CD8-positive, alpha-beta memory T cell (primary cell): ENCODE measurements around the gene SERINC2. TPM values are rescaled to one million over a fixed set of nuclear protein-coding genes. Genes with fewer than 3 reads are reported as not detected.
"Not testable (repeated sequence)": the region's sequence is repeated elsewhere in the genome, so short reads cannot be mapped to it uniquely, and the experiment has no call there.

ENCODE experiments used
- CTCF ChIA-PET: fragments of 350-600 bp; sonication (Branson Sonifier 250); formaldehyde crosslinking; loops from one replicate; lab custom pipeline; 2021; ENCODE audit warnings: antibody characterized with exemption; lab: Charles Lee
- POLR2A ChIA-PET: fragments of 350-600 bp; sonication (Branson Sonifier 250); formaldehyde crosslinking; loops from one replicate; lab custom pipeline; 2021; ENCODE audit warnings: antibody characterized with exemption; lab: Charles Lee
- DNase-seq, 5 donors: peaks; one replicate each; pipeline versions ENCODE4 v3.0.0 to v3.0.0-alpha.2; 2020 to 2022; ENCODE audit warnings: mixed read lengths in 1 of 5
- H3K27ac ChIP-seq: one replicate; pipeline ENCODE4 v1.7.0; 2013; ENCODE audit warnings: low read depth, mild to moderate bottlenecking, low read length, moderate library complexity
- H3K27me3 ChIP-seq: 2 replicates; pipeline ENCODE4 v1.7.0; 2013; ENCODE audit warnings: low read length, mild to moderate bottlenecking; ENCODE audit not compliant: insufficient read depth, poor library complexity, severe bottlenecking
- H3K36me3 ChIP-seq: 2 replicates; pipeline ENCODE4 v1.7.0; 2013; ENCODE audit warnings: mild to moderate bottlenecking, low read length, moderate library complexity; ENCODE audit not compliant: insufficient read depth
- H3K4me1 ChIP-seq: 2 replicates; pipeline ENCODE4 v1.7.0; 2013; ENCODE audit warnings: mild to moderate bottlenecking, low read length, moderate library complexity; ENCODE audit not compliant: insufficient read depth
- H3K4me3 ChIP-seq: 2 replicates; pipeline ENCODE4 v1.7.0; 2013; ENCODE audit warnings: mild to moderate bottlenecking, low read length
- H3K9me3 ChIP-seq: 2 replicates; pipeline ENCODE4 v1.7.0; 2013; ENCODE audit warnings: mild to moderate bottlenecking, low read length
- H3K27ac Mint-ChIP-seq, 8 donors: one replicate each; pipeline ENCODE4 v1.8.0; 2020 to 2021; ENCODE audit warnings: mixed read lengths in 8 of 8, mild to moderate bottlenecking in 6 of 8, inconsistent platforms in 3 of 8, moderate library complexity in 3 of 8
- H3K27me3 Mint-ChIP-seq, 2 donors: one replicate each; pipeline ENCODE4 v1.8.0; 2020 to 2021; ENCODE audit warnings: mixed read lengths in 2 of 2, mild to moderate bottlenecking in 1 of 2, moderate library complexity in 1 of 2
- H3K36me3 Mint-ChIP-seq, 3 donors: one replicate each; pipeline ENCODE4 v1.8.0; 2020 to 2021; ENCODE audit warnings: mixed read lengths in 3 of 3, inconsistent platforms in 1 of 3, mild to moderate bottlenecking in 1 of 3
- H3K4me1 Mint-ChIP-seq, 3 donors: one replicate each; pipeline ENCODE4 v1.8.0; 2020 to 2021; ENCODE audit warnings: mixed read lengths in 3 of 3, inconsistent platforms in 1 of 3, mild to moderate bottlenecking in 1 of 3
- H3K4me3 Mint-ChIP-seq, 7 donors: one replicate each; pipeline ENCODE4 v1.8.0; 2020 to 2021; ENCODE audit warnings: mixed read lengths in 7 of 7, mild to moderate bottlenecking in 6 of 7, moderate library complexity in 4 of 7, inconsistent platforms in 2 of 7
- H3K9me3 Mint-ChIP-seq, 5 donors: one replicate each; pipeline ENCODE4 v1.8.0; 2020 to 2022; ENCODE audit warnings: mixed read lengths in 5 of 5, mild to moderate bottlenecking in 3 of 5, moderate library complexity in 2 of 5, inconsistent platforms in 1 of 5
- polyA plus RNA-seq: library from polyadenylated mRNA; unstranded; fragments of 300-500 nt; fragmentation: Illumina TruSeq; gene quantifications from one replicate; pipeline ENCODE4 v1.2.3, GENCODE V29; 2021
- total RNA-seq, 2 experiments: library from RNA; stranded (reverse); gene quantifications; one replicate each; pipeline ENCODE4 v1.2.3, GENCODE V29; 2021

The SERINC2 gene
- total and polyA plus RNA-seq, 3 experiments from 2014 or later = 0.11 to 0.31 TPM; not detected in 1

- no peaks in the 10 kb centered on the region for H3K9me3 Mint-ChIP-seq
- peaks cover 16 to 48% of the 10 kb centered on the region in 2 donors for H3K27me3 Mint-ChIP-seq
- no peaks in the 10 kb centered on the region for H3K36me3 Mint-ChIP-seq
- H3K4me1 Mint-ChIP-seq = peaks cover 0 to 4% (median 0%) of the 10 kb centered on the region in 3 donors
- no peak overlapping the region for H3K27ac ChIP-seq
- no peak for DNase-seq
- H3K4me3 Mint-ChIP-seq = no peak overlapping the region
- H3K4me1 ChIP-seq = no peaks in the 10 kb centered on the region
- POLR2A ChIA-PET = no interaction called here
- no peaks in the 10 kb centered on the region for H3K9me3 ChIP-seq
- H3K4me3 ChIP-seq = no peak overlapping the region
- no peak overlapping the region for H3K27ac Mint-ChIP-seq
- peaks cover 11% of the 10 kb centered on the region for H3K27me3 ChIP-seq
- H3K36me3 ChIP-seq = no peaks in the 10 kb centered on the region
- CTCF ChIA-PET = interaction anchor here (0.9 kb wide), 1 partner anchor 32 kb away, joined by 3 read pairs; no protein-coding TSS in a partner anchor
Measured at GRCh38 chr1:31427322-31427721, 14.3 kb downstream of the SERINC2 start.

GRCh38 chr1:31428436-31429221 lies 15.6 kb downstream of the SERINC2 start:
- ChIA-PET POLR2A (no interaction called here), CTCF (no interaction called here)
- Histone ChIP-seq H3K4me3 (no peak overlapping the region), H3K36me3 (no peaks in the 10 kb centered on the region), H3K27me3 (peaks cover 7% of the 10 kb centered on the region), H3K9me3 (no peaks in the 10 kb centered on the region), H3K27ac (no peak overlapping the region), H3K4me1 (no peaks in the 10 kb centered on the region)
- no peak overlapping the region for H3K27ac Mint-ChIP-seq
- peaks cover 0 to under 1% (median 0%) of the 10 kb centered on the region in 3 donors for H3K4me1 Mint-ChIP-seq
- H3K36me3 Mint-ChIP-seq = no peaks in the 10 kb centered on the region
- DNase-seq = no peak
- no peaks in the 10 kb centered on the region for H3K9me3 Mint-ChIP-seq
- H3K4me3 Mint-ChIP-seq = no peak overlapping the region
- H3K27me3 Mint-ChIP-seq = peaks cover 10 to 35% of the 10 kb centered on the region in 2 donors

- Mint-ChIP-seq H3K4me1 (no peaks in the 10 kb centered on the region), H3K27ac (no peak overlapping the region), H3K9me3 (no peaks in the 10 kb centered on the region), H3K4me3 (no peak overlapping the region), H3K27me3 (peaks cover 6 to 28% of the 10 kb centered on the region in 2 donors), H3K36me3 (no peaks in the 10 kb centered on the region)
- Histone ChIP-seq H3K9me3 (no peaks in the 10 kb centered on the region), H3K36me3 (no peaks in the 10 kb centered on the region), H3K27me3 (no peaks in the 10 kb centered on the region), H3K4me1 (no peaks in the 10 kb centered on the region), H3K4me3 (no peak overlapping the region), H3K27ac (no peak overlapping the region)
- no peak for DNase-seq
- ChIA-PET CTCF (no interaction called here), POLR2A (no interaction called here)
Measured at GRCh38 chr1:31429583-31429982, 16.6 kb downstream of the SERINC2 start.

GRCh38 chr1:31431351-31432257 lies 18.6 kb downstream of the SERINC2 start:
- CTCF ChIA-PET, H3K4me1 Mint-ChIP-seq: not testable (repeated sequence)

GRCh38 chr1:31432592-31433395 lies 19.8 kb downstream of the SERINC2 start:
- H3K9me3 ChIP-seq = no peaks in the 10 kb centered on the region
- Mint-ChIP-seq H3K27ac (no peak overlapping the region), H3K27me3 (peaks cover 0 to 9% of the 10 kb centered on the region in 2 donors)

More at GRCh38 chr1:31431351-31432257, 18.6 kb downstream of the SERINC2 start:
- DNase-seq, H3K27me3 ChIP-seq, H3K9me3 ChIP-seq, H3K36me3 ChIP-seq, H3K27ac ChIP-seq, H3K4me3 Mint-ChIP-seq, H3K36me3 Mint-ChIP-seq, H3K9me3 Mint-ChIP-seq, H3K27ac Mint-ChIP-seq, H3K4me3 ChIP-seq, H3K4me1 ChIP-seq, POLR2A ChIA-PET: not testable (repeated sequence)
- peaks cover 2 to 17% of the 10 kb centered on the region in 2 donors for H3K27me3 Mint-ChIP-seq

GRCh38 chr1:31433396-31433930 lies 20.4 kb downstream of the SERINC2 start:
- Histone ChIP-seq H3K36me3 (no peaks in the 10 kb centered on the region), H3K27me3 (no peaks in the 10 kb centered on the region), H3K9me3 (no peaks in the 10 kb centered on the region), H3K27ac (no peak overlapping the region), H3K4me3 (no peak overlapping the region), H3K4me1 (no peaks in the 10 kb centered on the region)
- ChIA-PET CTCF (no interaction called here), POLR2A (no interaction called here)
- H3K27me3 Mint-ChIP-seq = peaks cover 0 to 4% of the 10 kb centered on the region in 2 donors
- H3K36me3 Mint-ChIP-seq = no peaks in the 10 kb centered on the region
- no peak overlapping the region for H3K27ac Mint-ChIP-seq
- no peaks in the 10 kb centered on the region for H3K9me3 Mint-ChIP-seq
- H3K4me3 Mint-ChIP-seq = no peak overlapping the region
- no peak for DNase-seq
- H3K4me1 Mint-ChIP-seq = no peaks in the 10 kb centered on the region

More at GRCh38 chr1:31432592-31433395, 19.8 kb downstream of the SERINC2 start:
- ChIA-PET POLR2A (no interaction called here), CTCF (no interaction called here)
- Mint-ChIP-seq H3K4me1 (no peaks in the 10 kb centered on the region), H3K9me3 (no peaks in the 10 kb centered on the region), H3K4me3 (peak overlapping the region in 1 of 7 donors; percentile 34), H3K36me3 (no peaks in the 10 kb centered on the region)
- no peak overlapping the region for H3K4me3 ChIP-seq
- DNase-seq = no peak
- no peaks in the 10 kb centered on the region for H3K4me1 ChIP-seq
- no peaks in the 10 kb centered on the region for H3K27me3 ChIP-seq
- no peak overlapping the region for H3K27ac ChIP-seq
- no peaks in the 10 kb centered on the region for H3K36me3 ChIP-seq

GRCh38 chr1:31434101-31434871 lies 21.3 kb downstream of the SERINC2 start:
- Histone ChIP-seq H3K27me3 (no peaks in the 10 kb centered on the region), H3K4me1 (no peaks in the 10 kb centered on the region), H3K27ac (no peak overlapping the region), H3K36me3 (no peaks in the 10 kb centered on the region), H3K9me3 (no peaks in the 10 kb centered on the region), H3K4me3 (no peak overlapping the region)
- ChIA-PET POLR2A (no interaction called here), CTCF (no interaction called here)
- no peak overlapping the region for H3K4me3 Mint-ChIP-seq
- peaks cover 0 to 3% of the 10 kb centered on the region in 2 donors for H3K27me3 Mint-ChIP-seq
- H3K9me3 Mint-ChIP-seq = no peaks in the 10 kb centered on the region
- DNase-seq = no peak
- no peaks in the 10 kb centered on the region for H3K36me3 Mint-ChIP-seq
- H3K4me1 Mint-ChIP-seq = no peaks in the 10 kb centered on the region
- peak overlapping the region in 1 of 8 donors; percentile 50 for H3K27ac Mint-ChIP-seq
